HepG2 (cell line): ENCODE results near the gene SP110.

Source experiments
- CTCF ChIP-seq: sonication (generic); formaldehyde crosslinking; IDR thresholded peaks from 2 replicates; pipeline ENCODE4 v1.5.0; 2020; ENCODE audit warnings: mild to moderate bottlenecking, missing genetic modification reagents, moderate library complexity
- EZH2 ChIP-seq: conservative IDR thresholded peaks from 2 replicates; pipeline ENCODE4 v1.6.1; 2012; ENCODE audit warnings: mild to moderate bottlenecking, low read depth, low read length, moderate library complexity
- ZNF407 ChIP-seq: sonication (generic); formaldehyde crosslinking; IDR thresholded peaks from one replicate; pipeline ENCODE4 v1.5.1; 2020; ENCODE audit warnings: mild to moderate bottlenecking, missing genetic modification reagents; ENCODE audit errors: not compliant biosample characterization
- ZNF451 ChIP-seq: sonication (generic); formaldehyde crosslinking; IDR thresholded peaks from 2 replicates; pipeline ENCODE4 v1.5.0; 2020; ENCODE audit warnings: mild to moderate bottlenecking, missing genetic modification reagents
- ZNF460 ChIP-seq: sonication (generic); formaldehyde crosslinking; IDR thresholded peaks from 2 replicates; pipeline ENCODE4 v1.5.1; 2020; ENCODE audit warnings: missing genetic modification reagents, mild to moderate bottlenecking, borderline replicate concordance
- TF ChIP-seq, protein P1 (sequence below), 2 experiments: sonication (generic) in 1 of 2; formaldehyde crosslinking in 1 of 2; IDR thresholded peaks; 2 replicates each; pipeline versions ENCODE4 v1.5.1 to v1.6.1; 2011 to 2020; ENCODE audit warnings: borderline replicate concordance in 1 of 2, low read depth in 1 of 2, low read length in 1 of 2, mild to moderate bottlenecking in 1 of 2, missing genetic modification reagents in 1 of 2, moderate library complexity in 1 of 2
- TF ChIP-seq, protein P2 (sequence below): sonication (generic); formaldehyde crosslinking; conservative IDR thresholded peaks from 2 replicates; pipeline ENCODE4 v1.8.0; 2022; ENCODE audit warnings: low read depth, missing genetic modification reagents

GRCh38 chr2:230130668-230131364 is 89.0 kb downstream of the SP110 start:
- no peak for TF ChIP-seq EZH2
- TF ChIP-seq ZNF460 (CRISPR knock-in tag), result no peak
- 0 out of 2 replicates have a peak, but pooled peaks have one; percentile 5 for TF ChIP-seq CTCF
- no peak for TF ChIP-seq ZNF407
- TF ChIP-seq, protein P1, sequence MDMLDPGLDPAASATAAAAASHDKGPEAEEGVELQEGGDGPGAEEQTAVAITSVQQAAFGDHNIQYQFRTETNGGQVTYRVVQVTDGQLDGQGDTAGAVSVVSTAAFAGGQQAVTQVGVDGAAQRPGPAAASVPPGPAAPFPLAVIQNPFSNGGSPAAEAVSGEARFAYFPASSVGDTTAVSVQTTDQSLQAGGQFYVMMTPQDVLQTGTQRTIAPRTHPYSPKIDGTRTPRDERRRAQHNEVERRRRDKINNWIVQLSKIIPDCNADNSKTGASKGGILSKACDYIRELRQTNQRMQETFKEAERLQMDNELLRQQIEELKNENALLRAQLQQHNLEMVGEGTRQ (IDR thresholded peaks at IDR 0.05; ENCODE audit: low read depth, low read length), result no peak
- TF ChIP-seq, protein P1 (CRISPR knock-in tag; IDR thresholded peaks at IDR 0.05; ENCODE audit: borderline replicate concordance), result no peak
- TF ChIP-seq, protein P2, sequence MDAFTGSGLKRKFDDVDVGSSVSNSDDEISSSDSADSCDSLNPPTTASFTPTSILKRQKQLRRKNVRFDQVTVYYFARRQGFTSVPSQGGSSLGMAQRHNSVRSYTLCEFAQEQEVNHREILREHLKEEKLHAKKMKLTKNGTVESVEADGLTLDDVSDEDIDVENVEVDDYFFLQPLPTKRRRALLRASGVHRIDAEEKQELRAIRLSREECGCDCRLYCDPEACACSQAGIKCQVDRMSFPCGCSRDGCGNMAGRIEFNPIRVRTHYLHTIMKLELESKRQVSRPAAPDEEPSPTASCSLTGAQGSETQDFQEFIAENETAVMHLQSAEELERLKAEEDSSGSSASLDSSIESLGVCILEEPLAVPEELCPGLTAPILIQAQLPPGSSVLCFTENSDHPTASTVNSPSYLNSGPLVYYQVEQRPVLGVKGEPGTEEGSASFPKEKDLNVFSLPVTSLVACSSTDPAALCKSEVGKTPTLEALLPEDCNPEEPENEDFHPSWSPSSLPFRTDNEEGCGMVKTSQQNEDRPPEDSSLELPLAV (CRISPR knock-in tag), result no peak
- no peak for TF ChIP-seq ZNF451
